HuH-7.5 (cell line): ENCODE results near the gene GULP1.

Experiments
- DNase-seq: peaks from one replicate; pipeline ENCODE4 v3.0.0; 2011; ENCODE audit warnings: low spot score

Gene GULP1

DNA sequence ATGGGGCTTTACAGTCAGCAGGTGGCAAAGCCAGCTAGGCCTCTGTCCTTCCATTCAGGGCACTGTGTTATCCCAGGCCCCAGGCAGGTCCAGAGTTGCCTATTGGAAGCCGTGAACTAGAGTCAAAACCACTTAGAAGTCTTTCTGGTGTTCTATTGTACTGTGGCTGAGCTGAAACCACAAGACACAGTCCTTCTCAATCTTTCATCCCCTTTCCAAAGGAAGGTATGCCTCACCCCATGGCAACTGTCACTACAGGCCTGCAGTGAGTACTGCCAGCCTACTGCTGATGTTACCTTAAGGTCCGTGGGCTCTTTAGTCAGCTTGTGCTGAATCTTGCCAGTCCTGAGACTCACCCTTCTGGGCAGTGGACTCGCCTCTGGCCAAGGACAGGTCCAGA lies 181.6 kb downstream of the GULP1 start:
- DNase-seq: no peak

GRCh38 chr2:188474316-188474715 lies 182.6 kb downstream of the GULP1 start:
- DNase-seq: no peak

DNA sequence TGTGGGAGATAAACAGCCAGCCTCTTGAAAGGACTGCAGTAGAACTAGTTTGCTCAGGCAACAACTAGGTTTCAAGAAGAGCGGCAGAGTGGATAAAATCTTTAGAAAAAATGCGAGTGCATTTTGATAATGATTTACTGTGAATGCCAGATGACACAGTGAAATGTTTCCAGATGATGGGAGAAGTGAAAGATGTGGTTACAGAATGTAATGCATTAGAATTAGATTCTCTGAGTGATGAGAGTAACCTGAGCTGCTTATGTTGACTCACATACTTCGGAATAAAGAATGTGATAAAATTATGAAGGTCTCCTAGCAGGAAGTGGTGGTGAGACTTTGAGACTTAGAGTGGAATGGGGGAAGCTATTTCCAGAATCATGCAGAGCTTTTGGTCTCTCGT lies 184.3 kb downstream of the GULP1 start:
- DNase-seq: no peak

DNA sequence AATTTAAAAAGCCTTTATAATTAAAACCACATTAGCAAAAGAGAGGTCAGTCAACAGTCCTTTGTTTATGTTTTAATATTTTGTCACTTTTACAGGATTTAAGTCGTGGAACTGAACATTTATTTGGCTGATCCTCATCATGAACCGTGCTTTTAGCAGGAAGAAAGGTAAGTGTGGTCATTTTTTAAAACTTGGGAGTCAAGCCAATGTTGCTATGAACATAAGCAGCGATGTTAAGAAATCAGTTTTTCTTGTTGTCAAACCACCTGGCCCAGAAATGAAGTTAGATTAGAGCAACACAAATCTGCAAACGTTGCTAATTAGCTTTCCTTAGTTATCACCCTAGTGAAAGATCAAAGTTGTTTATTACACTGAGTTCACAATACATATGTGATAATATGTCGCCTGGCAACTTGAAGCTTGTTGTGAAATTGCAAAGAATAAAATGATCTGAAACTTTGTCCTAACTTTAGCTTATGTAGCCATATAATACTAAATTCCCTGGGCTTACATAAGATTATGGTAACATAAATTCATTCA lies 186.0 kb downstream of the GULP1 start:
- DNase-seq: no peak

DNA sequence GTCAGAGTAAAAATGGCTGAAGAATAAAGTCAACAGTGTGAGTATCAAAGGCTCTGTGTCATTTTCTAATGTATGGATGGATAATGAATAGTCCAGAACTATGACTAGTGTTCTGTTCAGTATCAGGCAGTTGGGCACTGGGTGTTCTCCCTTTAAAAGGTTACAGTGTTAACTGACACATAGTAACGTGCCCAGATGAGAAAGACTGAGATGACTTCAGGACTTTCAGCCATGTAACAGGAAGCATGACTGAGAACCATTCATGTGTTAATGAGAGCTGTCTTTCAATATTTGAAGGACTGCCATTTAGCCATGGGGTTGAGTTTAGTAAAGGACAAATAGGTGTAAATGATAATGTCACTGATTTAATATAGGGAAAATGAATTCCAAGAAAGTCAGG lies 187.1 kb downstream of the GULP1 start:
- no peak for DNase-seq

- no peak for DNase-seq
Observed at GRCh38 chr2:188481474-188481873, 189.8 kb downstream of the GULP1 start.

DNA sequence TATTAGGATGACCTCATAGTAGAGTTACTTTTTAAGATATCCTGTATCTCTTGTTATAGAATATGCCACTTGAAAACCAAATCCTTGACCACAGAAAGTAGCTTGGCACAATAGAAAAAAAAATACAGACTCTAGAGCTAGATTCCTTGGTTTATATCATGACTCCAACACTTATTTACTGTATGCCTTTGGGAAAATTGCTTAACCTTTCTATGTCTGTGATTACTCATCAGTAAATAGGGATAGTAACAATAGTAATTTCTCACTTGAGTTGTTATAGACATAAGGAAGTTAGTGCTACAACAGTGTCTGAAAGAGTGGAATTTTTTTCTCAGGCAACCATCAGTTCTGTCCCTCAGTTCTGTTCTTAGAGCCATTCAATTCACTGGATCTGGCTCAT lies 193.8 kb downstream of the GULP1 start:
- DNase-seq: no peak

DNA sequence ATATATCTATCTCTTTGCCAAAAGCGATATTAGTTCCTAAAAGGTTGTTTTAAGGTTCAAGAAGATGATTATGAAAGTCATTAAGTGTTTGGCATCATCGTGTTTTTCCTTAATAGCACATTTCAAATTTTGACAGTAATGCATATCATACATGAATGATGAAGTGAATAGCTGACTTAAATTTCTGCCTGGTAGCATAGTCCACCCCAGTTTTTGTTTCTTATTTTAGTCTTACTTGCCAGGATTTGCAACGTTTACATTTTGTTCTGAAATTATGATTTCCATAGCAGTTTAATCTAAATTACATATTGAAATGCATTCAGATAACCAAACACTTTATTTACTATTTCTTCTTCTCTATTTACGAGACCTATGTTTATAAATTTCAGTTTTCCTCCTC lies 201.1 kb downstream of the GULP1 start:
- DNase-seq: no peak

DNA sequence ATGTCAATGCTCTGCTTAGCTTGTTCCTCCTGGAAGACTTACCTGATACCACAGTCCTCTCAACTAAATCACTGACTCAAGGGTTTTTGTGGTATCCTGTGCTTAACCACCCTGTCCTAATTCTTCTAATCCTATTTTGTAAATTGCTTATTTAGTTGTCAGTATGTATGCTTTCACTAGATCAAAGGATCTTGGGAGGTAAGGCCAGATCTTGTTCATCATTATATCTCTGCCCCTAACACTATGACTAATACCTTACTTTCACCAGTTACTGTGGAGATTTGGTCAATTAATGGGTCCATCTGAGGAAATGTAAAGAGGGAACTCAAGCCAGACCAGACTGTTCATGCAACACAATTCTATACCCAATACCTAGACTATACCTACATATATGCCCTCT lies 203.2 kb downstream of the GULP1 start:
- no peak for DNase-seq

- DNase-seq: no peak
Observed at GRCh38 chr2:188495969-188496431, 204.3 kb downstream of the GULP1 start.

GRCh38 chr2:188497726-188498125 lies 206.1 kb downstream of the GULP1 start:
- no peak for DNase-seq

DNA sequence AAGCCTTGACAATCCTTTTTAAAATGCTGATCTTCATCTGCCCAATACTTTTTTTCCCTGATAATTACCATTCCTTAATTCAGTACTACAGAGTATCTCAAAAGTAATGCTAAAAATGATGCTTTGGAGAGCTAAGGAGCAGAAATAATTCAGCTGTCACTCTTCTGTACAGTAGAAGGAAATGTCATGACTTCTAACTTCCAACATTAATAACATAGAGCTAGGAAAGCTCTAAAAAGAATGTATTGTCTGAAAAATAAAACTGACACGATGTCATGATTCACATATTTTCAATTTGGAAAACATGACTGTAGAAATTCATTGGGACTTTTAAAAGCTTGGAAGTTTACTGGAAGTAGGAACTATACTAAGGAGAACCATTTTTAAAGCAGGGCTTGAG lies 212.3 kb downstream of the GULP1 start:
- no peak for DNase-seq

- no peak for DNase-seq
Observed at GRCh38 chr2:188506843-188507242, 215.2 kb downstream of the GULP1 start.

DNA sequence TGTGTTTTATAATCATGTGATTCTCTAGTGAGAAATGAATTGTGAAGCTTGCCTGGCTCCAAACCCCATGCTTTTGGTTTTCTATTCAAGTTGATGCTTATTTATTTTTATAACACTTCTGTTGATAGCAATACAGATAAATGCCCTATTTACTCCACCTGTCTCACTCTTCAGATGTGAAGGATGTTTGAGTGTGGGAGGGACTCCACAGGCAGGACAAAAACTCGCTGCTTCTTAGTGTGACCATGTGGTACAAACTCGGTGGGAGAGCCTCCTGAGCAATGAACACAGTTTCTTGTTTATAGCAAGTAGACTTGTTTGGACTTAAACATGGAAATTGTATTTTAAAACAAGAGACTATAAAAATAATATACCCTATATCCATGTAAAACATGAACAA lies 219.7 kb downstream of the GULP1 start:
- no peak for DNase-seq

DNA sequence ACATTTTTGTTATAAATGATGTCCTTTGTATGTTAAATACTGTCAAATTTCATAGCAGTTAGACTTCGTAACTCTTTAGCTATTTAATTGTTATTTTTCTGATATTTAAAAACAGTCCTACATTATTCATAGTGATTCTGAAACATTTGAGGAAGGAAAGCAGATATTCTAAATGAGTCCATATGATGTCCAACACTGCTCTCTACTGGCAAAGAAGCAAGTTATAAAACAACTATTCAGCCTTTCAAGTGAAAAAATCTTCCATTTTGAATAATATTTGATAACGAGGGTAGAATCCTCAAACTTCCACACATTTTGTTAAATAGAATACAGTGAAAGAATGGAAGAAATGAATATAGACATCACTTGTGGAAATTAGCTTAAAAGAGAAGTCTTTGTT lies 220.8 kb downstream of the GULP1 start:
- DNase-seq: no peak

GRCh38 chr2:188515918-188516317 lies 224.2 kb downstream of the GULP1 start:
- DNase-seq: no peak

GRCh38 chr2:188517549-188518215 lies 226.0 kb downstream of the GULP1 start:
- DNase-seq: no peak

DNA sequence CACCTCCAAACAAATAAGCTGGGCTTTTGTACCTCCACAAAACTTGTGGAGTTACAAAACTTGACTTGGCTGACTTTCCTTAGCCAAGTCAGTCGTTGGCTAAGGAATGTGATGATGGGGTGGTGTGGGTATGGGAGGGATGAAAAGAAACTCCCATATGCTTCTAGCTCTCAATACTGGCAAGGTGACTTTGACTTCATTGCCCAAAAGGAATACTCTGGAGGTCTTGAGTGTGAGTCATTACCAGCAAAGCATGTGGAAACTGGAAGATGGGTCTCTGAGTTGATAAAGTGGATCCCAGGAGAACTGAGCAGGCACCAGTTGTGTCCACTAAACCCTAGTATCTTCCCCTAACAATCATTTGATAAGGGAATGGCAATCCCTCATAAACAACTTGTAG lies 226.7 kb downstream of the GULP1 start:
- no peak for DNase-seq

- no peak for DNase-seq
Observed at GRCh38 chr2:188519136-188519535, 227.5 kb downstream of the GULP1 start.

DNA sequence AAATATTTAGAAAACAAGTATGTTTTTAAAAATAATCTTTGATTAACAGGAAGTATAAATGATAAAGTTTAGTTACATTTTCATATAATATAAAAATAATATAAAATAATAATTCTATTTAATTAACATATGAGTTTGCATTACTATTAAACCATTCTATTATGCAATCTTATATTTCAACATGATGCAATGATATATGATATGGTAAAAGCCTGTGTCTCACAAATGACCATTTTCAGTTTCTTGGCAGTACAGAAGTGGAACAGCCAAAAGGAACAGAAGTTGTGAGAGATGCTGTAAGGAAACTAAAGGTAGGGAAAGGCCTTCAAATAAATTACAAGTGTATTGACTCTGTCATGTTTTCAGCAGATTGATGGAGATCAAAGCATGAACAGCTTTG lies 230.8 kb downstream of the GULP1 start:
- no peak for DNase-seq

GRCh38 chr2:188523919-188524318 lies 232.2 kb downstream of the GULP1 start:
- DNase-seq: no peak

DNA sequence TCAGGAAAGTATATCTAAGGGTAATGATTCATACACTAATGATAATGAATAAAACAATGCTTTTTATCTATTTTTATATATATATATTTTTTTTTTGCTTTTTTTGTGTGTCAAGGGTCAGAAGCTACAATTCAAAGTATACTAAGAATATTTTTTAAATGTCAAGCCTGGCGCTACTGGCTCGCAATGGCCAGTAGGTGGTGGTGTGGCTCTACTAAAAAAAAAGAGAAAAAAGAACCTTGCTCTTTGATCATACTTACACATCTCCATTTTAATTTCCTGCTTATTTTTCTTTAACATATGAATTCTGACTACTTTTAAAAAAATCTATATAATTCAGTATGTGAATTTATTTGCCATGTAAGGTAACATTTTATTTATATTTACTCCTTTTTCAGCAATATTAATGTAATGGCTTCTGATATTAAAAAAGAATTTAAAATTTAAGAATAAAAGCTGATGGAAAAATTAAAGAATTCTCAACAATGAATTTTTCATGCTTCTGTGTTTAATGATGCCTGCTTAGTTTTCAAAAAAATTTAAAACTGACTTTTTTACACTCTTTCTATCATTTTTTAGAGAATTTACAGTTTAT lies 232.9 kb downstream of the GULP1 start:
- no peak for DNase-seq

DNA sequence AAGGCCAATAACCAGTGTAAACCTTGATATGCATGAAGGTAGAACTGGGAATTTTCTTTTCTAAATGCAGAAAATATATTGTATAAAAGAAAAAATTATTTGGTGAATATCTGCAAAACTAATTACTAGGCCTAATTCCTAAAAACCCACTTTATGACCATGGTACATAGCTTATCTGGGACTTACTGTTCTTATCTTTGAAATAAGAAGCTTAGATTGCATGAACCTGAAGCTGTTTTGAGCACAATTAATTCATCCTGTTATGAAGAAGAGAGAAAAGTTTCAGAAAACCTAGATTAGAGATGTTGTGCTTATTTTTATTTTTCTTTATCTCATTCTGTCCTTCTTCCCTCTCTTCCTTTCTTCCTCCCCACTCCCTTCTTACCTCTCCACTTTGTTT lies 235.0 kb downstream of the GULP1 start:
- no peak for DNase-seq

DNA sequence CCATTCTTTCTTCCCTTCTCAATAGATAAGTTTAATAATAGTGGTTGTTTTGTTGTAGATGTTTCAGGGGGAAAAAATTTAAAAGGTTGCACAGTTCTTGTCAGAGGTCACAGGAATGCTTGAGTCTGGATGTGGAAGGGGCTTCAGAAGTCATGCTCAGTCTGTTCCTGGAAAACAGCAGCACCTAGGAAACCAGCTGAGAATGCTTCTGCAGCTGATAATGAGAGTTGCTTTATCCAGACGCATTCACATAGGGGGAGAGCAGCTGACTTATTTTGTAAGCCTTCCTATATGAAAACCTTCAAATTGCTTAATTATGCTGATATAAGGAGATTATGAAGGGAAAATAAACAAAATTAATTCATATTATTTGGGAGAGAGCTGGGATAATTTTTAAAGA lies 235.5 kb downstream of the GULP1 start:
- DNase-seq: no peak
